SH-SY5Y (cell line): ENCODE results near the gene TMEM42.

ENCODE experiments used
- GATA2 ChIP-seq: IDR thresholded peaks from 2 replicates; pipeline ENCODE4 v1.6.1; 2011; ENCODE audit warnings: mild to moderate bottlenecking, low read depth, low read length
- GATA3 ChIP-seq: IDR thresholded peaks from 2 replicates; pipeline ENCODE4 v1.6.1; 2011; ENCODE audit warnings: low read depth, mild to moderate bottlenecking, low read length, moderate library complexity

DNA sequence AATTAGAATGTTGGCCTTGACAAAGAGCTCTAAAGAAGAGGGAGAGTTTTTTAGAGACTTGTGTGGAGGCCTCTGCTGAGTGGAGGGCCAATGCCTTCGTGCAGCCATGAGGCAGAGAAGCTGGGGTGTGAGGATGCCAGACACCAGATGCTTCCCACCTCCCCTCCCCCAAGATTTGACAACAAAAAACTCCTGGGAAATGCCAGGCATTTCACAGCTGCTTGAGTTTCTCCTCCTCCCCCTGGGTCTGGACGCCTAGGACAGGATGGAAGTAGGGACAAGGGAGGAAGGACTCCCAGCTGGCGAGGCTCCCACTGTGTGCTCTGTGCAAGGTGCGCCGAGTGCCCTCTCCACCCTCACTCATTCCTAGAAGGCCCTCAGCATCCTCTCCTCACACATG is 32.8 kb downstream of the TMEM42 start:
- TF ChIP-seq GATA2 (no peak), GATA3 (no peak)
